Peyer's patch (tissue), 4 donors: Measurements from ENCODE around the gene ANKHD1. TPM values are rescaled to one million over a fixed set of nuclear protein-coding genes. Genes with fewer than 3 reads are reported as not detected.

ENCODE experiments used
- DNase-seq, 3 donors: peaks; one replicate each; pipeline ENCODE4 v3.0.0-alpha.2; 2017 to 2019
- H3K27ac ChIP-seq, 4 donors: fragments of 200-600 bp; sonication (generic); one replicate each; pipeline ENCODE4 v1.5.1; 2016 to 2019
- H3K27me3 ChIP-seq, 2 donors: fragments of 200-600 bp; sonication (generic); one replicate each; pipeline ENCODE4 v1.5.1; 2019
- H3K36me3 ChIP-seq, 3 donors: fragments of 200-600 bp; sonication (generic); one replicate each; pipeline ENCODE4 v1.5.1; 2016 to 2019
- H3K4me1 ChIP-seq, 4 donors: fragments of 200-600 bp; sonication (generic); one replicate each; pipeline ENCODE4 v1.5.1; 2016 to 2019
- H3K4me3 ChIP-seq, 4 donors: fragments of 200-600 bp; sonication (generic); 1 replicate in 3 of 4; 2 replicates in 1 of 4; pipeline ENCODE4 v1.5.1; 2016 to 2019; ENCODE audit warnings: mild to moderate bottlenecking in 1 of 4
- H3K9me3 ChIP-seq, 4 donors: fragments of 200-600 bp; sonication (generic); one replicate each; pipeline ENCODE4 v1.5.1; 2016 to 2019; ENCODE audit warnings: mild to moderate bottlenecking in 1 of 4
- CTCF ChIP-seq, 6 experiments: fragments of 450-650 bp in 4 of 6; fragments of 200-600 bp in 2 of 6; sonication (generic) in 1 of 6; IDR thresholded peaks; one replicate each; pipeline ENCODE4 v1.5.1; 2017 to 2019; ENCODE audit warnings: antibody characterized with exemption in 6 of 6, mild to moderate bottlenecking in 3 of 6, moderate library complexity in 1 of 6
- POLR2A ChIP-seq, 2 donors: fragments of 450-650 bp; IDR thresholded peaks; one replicate each; pipeline ENCODE4 v1.5.1; 2017; ENCODE audit warnings: antibody characterized with exemption in 2 of 2, mild to moderate bottlenecking in 2 of 2, moderate library complexity in 2 of 2
- total RNA-seq, 4 donors: library from RNA; depleted of rRNA; stranded (reverse); fragments of >200 nt; gene quantifications; one replicate each; pipeline ENCODE4 v1.1.0, GENCODE V29; 2016

The ANKHD1 gene
- total RNA-seq, 4 donors from 2014 or later, result 141 to 236 (median 211) TPM

- Histone ChIP-seq H3K27me3 (no peaks in the 10 kb centered on the region), H3K4me1 (peaks cover 0 to 16% (median 5%) of the 10 kb centered on the region in 4 donors), H3K9me3 (no peaks in the 10 kb centered on the region), H3K27ac (no peak overlapping the region), H3K36me3 (no peaks in the 10 kb centered on the region), H3K4me3 (no peak overlapping the region)
- no peak for DNase-seq
- TF ChIP-seq CTCF (IDR thresholded peaks at IDR 0.05) (peak in 3 of 6 experiments; percentile 5 to 15 (median 10)), POLR2A (IDR thresholded peaks at IDR 0.05) (no peak)
Observed at GRCh38 chr5:140358738-140359310, 42.8 kb upstream of the ANKHD1 start.

- no peak for TF ChIP-seq POLR2A (IDR thresholded peaks at IDR 0.05)
- TF ChIP-seq CTCF (IDR thresholded peaks at IDR 0.05), result no peak
- Histone ChIP-seq H3K27me3 (no peaks in the 10 kb centered on the region), H3K36me3 (no peaks in the 10 kb centered on the region)
Observed at GRCh38 chr5:140360101-140360500, 41.5 kb upstream of the ANKHD1 start, which contains the start of gene SLC4A9. TSS of gene SLC4A9 (plus strand) at chr5:140360194. CDS start at chr5:140360237, 43 bp downstream.

GRCh38 chr5:140360681-140361479, 40.8 kb upstream of the ANKHD1 start:
- H3K9me3 ChIP-seq, result no peaks in the 10 kb centered on the region
- TF ChIP-seq CTCF (IDR thresholded peaks at IDR 0.05), result no peak
- no peak for TF ChIP-seq POLR2A (IDR thresholded peaks at IDR 0.05)
- H3K36me3 ChIP-seq, result no peaks in the 10 kb centered on the region
- no peak for DNase-seq
- H3K4me3 ChIP-seq, result no peak overlapping the region
- H3K4me1 ChIP-seq, result peaks cover 0 to 16% (median 5%) of the 10 kb centered on the region in 4 donors
- no peaks in the 10 kb centered on the region for H3K27me3 ChIP-seq
- H3K27ac ChIP-seq, result no peak overlapping the region

More at GRCh38 chr5:140360101-140360500, 41.5 kb upstream of the ANKHD1 start, which contains the start of gene SLC4A9:
- H3K27ac ChIP-seq, result no peak within 1 kb of the TSS
- peaks cover 0 to 16% (median 5%) of the 10 kb centered on the region in 4 donors for H3K4me1 ChIP-seq
- no peaks in the 10 kb centered on the region for H3K9me3 ChIP-seq
- no peak within 1 kb of the TSS for H3K4me3 ChIP-seq
- DNase-seq, result no peak

- no peak for TF ChIP-seq POLR2A (IDR thresholded peaks at IDR 0.05)
- no peak for TF ChIP-seq CTCF (IDR thresholded peaks at IDR 0.05)
- H3K36me3 ChIP-seq, result no peaks in the 10 kb centered on the region
- H3K4me3 ChIP-seq, result no peak overlapping the region
- peaks cover 0 to 16% (median 5%) of the 10 kb centered on the region in 4 donors for H3K4me1 ChIP-seq
- no peaks in the 10 kb centered on the region for H3K27me3 ChIP-seq
- DNase-seq, result no peak
- H3K27ac ChIP-seq, result no peak overlapping the region
- no peaks in the 10 kb centered on the region for H3K9me3 ChIP-seq
Observed at GRCh38 chr5:140361901-140362300, 39.7 kb upstream of the ANKHD1 start.

- H3K9me3 ChIP-seq, result no peaks in the 10 kb centered on the region
Observed at GRCh38 chr5:140362311-140362710, 39.3 kb upstream of the ANKHD1 start.

More at GRCh38 chr5:140362311-140362710, 39.3 kb upstream of the ANKHD1 start:
- Histone ChIP-seq H3K27me3 (no peaks in the 10 kb centered on the region), H3K4me3 (no peak overlapping the region), H3K27ac (no peak overlapping the region), H3K4me1 (peaks cover 0 to 14% (median 5%) of the 10 kb centered on the region in 4 donors), H3K36me3 (no peaks in the 10 kb centered on the region)
- DNase-seq, result no peak
- TF ChIP-seq CTCF (IDR thresholded peaks at IDR 0.05), result no peak
- TF ChIP-seq POLR2A (IDR thresholded peaks at IDR 0.05), result no peak
